ENCODE data around the gene ZIC2.

Gene ZIC2

DNA sequence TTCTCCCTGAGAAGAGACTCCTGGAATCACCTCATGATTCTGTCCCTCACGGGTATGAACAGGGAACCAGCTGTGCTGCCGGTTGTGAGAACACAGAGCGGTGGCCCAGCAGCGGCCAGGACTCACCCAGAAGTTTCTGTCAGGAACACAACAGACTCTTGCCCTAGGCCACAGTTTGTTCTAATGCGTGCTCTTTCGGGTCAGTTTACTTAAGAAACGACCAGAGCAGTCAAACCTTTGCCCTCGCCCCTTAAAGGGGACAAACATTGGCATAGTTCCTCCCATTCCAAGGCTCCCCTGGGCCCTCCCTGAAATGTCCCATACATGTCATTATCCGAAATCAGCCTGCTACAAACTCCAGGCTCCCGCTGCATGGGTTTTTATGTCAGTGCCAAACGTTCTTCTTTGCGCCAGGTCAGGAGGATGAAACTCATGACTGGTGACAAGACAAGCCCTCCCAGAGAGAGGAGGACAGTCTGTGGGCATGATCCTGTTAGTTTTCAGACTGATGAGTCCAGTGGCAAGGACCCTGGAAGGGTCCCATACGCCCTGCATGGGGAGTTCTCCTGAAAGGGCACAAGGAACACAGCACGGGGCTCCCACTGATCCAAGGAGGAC is 28.3 kb upstream of the ZIC2 start:
- H3K4me3 ChIP-seq (replicated peaks; ENCODE audit: low read depth, low read length), result no peak overlapping the region
- no peak for DNase-seq (ENCODE audit: low read depth)
- TF ChIP-seq, protein P1, sequence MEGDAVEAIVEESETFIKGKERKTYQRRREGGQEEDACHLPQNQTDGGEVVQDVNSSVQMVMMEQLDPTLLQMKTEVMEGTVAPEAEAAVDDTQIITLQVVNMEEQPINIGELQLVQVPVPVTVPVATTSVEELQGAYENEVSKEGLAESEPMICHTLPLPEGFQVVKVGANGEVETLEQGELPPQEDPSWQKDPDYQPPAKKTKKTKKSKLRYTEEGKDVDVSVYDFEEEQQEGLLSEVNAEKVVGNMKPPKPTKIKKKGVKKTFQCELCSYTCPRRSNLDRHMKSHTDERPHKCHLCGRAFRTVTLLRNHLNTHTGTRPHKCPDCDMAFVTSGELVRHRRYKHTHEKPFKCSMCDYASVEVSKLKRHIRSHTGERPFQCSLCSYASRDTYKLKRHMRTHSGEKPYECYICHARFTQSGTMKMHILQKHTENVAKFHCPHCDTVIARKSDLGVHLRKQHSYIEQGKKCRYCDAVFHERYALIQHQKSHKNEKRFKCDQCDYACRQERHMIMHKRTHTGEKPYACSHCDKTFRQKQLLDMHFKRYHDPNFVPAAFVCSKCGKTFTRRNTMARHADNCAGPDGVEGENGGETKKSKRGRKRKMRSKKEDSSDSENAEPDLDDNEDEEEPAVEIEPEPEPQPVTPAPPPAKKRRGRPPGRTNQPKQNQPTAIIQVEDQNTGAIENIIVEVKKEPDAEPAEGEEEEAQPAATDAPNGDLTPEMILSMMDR (IDR thresholded peaks at IDR 0.05; ENCODE audit: low read length, missing control alignments), result no peak

DNA sequence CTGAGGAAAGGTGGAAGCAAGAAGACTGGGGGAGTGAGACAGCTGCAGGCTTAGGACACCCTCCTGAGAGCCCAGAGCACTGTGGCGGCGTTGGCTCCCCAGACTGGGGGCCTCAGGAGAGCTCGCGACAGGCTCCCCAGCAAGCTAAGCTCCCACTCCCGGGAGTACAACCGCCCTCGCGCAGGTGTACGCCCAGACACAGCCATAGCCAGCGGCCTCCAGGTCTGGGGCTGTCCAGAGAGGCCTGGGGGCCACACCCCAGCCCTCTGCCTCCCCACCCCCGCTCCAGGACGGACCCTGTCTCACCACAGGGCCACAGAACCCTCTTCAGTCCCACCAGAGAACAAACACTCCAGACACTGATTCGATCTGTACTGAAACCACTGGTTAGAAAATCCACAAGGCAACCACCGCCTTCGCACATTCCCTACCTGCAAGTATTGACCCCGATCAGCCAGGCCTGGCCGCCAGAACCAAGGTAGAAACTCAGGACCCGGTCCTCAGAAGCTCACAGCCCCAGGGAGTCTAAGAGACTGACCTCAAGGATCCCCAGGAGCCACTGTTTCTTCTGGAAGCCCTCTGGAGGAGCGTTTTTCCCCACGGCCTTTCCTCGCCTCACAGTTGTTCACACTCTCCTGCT is 26.4 kb upstream of the ZIC2 start:
- H3K4me3 ChIP-seq (replicated peaks; ENCODE audit: low read depth, low read length), result no peak overlapping the region
- TF ChIP-seq, protein P1 (IDR thresholded peaks at IDR 0.05; ENCODE audit: low read length, missing control alignments), result no peak
- no peak for DNase-seq (ENCODE audit: low read depth)

DNA sequence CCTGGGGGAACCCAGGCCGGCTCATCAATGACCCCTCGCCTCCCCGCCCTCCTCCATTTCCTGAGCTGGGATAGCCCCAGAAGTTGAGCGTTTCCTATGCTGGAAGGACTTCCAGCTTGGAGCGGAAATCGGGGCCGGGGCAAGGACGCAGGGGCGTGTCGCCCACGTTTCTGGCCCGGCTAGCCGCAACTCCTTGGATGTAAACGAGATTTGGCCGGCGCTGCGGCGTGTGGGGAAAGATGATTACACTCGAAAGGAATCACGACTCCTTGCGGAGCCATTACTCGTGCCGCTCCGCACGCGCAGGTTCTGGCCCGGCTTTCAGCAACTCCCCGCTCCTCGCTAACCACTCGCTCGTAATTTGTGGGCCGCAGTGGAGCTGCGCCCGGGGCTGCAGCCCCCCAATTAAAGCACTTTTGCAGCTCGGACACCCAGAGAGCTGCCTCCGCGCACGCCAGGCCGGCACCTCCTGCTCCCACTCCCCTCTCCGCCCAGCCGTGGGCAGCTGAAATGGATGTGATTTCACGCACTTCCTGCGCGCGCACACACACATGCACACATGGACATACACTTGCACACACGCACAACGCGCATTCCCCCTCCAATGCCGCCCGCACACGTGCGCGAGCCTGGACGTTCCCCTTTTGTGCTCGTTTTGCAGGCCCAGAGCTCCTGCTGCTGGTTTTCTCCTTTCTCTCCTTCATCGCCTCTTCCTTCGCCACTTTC is 25.7 kb upstream of the ZIC2 start:
- peak overlapping the region; percentile 7 for H3K4me3 ChIP-seq (replicated peaks; ENCODE audit: low read depth, low read length)
- TF ChIP-seq, protein P1 (IDR thresholded peaks at IDR 0.05; ENCODE audit: low read length, missing control alignments), result no peak
- DNase-seq (ENCODE audit: low read depth), result peak; percentile 27

DNA sequence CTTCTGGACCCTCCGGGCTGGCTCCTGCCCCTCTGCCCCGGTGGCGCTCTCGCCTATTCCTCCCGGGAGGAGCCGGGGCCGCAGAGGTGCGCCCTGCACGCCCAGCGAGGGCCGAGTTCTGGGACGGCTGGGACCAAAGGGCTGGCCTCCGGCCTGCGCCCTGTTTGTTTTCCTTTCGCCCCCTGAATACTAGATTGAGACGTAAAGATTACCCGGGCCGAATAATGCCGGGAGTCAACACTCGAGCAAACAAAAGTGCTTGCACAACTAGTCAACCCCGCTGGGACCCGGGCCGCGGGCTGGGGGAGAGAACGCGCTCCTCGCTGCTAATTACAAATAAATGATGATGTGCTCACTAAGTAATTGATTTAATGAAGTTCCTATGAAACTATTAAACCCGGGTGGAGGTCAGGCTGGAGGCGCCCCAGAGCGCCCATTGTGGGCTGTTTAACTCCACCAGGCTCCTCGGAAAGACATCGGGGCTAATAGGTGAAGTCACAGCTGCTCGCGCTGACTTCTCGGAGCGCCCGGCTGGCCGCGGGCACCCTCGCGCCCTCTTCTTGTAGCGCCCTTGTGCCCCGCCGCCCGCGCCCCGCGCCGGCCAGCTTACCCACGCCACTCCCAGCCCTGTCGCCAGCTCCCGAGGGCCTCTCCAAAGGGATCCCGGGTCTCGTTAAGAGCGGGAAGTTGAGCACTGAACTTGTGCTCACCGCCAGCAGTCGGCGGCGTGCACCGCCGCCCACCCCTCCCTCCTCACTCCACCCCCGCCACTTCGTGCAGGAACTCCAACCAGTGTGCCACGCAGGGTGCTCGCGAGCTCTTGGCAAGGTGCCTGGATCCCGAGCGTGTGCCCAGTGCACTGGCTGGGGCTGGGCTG is 24.9 kb upstream of the ZIC2 start:
- DNase-seq (ENCODE audit: low read depth), result no peak
- TF ChIP-seq, protein P1 (IDR thresholded peaks at IDR 0.05; ENCODE audit: low read length, missing control alignments), result no peak
- H3K4me3 ChIP-seq (replicated peaks; ENCODE audit: low read depth, low read length), result no peak overlapping the region

DNA sequence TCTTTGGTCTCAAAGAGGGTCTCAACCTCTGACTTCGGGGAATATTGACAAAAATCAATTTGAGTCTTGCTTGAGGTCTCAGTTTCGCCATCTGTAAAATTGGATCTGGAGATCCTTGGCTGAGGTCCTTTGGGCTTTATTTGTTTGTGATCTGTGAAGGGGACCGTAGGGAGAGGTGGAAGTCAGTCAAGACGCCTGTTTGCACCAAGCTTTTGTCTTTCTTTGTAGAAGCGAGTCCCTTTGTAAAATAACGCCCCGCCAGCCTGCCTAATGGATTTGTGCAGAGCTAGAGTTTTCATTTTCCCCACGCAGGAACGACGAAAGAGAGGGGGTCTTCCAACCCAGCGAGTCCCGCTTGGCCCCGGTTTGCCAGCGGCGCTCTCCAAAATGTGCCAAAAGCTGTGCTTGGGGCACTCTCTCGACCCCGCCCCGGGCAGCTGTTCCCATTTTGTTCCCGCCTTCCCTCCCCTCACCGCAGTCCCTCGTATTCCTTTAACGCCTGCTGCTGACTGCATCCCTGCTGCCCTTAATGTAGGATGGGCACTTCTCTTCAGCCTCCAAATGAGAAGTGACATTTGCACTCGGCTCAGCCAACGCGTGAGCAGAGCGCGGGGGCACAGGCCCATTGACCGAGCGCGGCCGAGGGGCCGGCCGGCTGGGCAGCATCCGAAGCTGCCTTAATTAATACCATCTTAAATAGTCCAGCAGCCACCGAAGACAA is 23.0 kb upstream of the ZIC2 start:
- no peak overlapping the region for H3K4me3 ChIP-seq (replicated peaks; ENCODE audit: low read depth, low read length)
- TF ChIP-seq, protein P1 (IDR thresholded peaks at IDR 0.05; ENCODE audit: low read length, missing control alignments), result no peak
- DNase-seq (ENCODE audit: low read depth), result no peak

DNA sequence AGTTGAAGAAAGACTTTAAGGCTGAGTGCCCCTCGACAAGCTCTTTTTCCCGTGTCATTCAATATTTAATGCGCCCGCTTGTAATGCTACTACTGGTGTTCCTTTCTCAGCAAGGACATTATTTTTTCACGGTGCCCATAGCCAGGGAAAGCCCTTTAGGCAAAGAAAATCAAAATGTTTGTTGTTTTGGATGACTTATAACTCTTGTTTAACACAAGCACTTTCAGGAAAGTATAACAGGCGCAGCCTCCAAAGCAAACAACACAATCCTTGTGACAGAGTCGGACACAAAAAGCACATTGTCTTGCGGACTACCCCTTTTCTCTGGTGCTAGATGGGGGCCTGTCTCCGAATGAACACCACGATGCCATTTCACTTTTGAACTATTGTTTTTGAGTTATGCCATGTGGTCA is 22.5 kb upstream of the ZIC2 start:
- no peak overlapping the region for H3K4me3 ChIP-seq (replicated peaks; ENCODE audit: low read depth, low read length)
- no peak for DNase-seq (ENCODE audit: low read depth)
- TF ChIP-seq, protein P1 (IDR thresholded peaks at IDR 0.05; ENCODE audit: low read length, missing control alignments), result no peak
